IMR-90 (cell line): ENCODE data around the gene SMOC1. TPM values are rescaled to one million over a fixed set of nuclear protein-coding genes. Genes with fewer than 3 reads are reported as not detected.
A peak's percentile ranks its signal among the peaks of the same experiment; 100 is the strongest.

Source experiments
- ATAC-seq: fragments of 200-7000 bp; cut with Tn5 transposase; 2 replicates; pipeline ENCODE4 v1.9.1; 2020; ENCODE audit warnings: low read depth, mild to moderate bottlenecking, moderate library complexity
- BruUV-seq: library from RNA; stranded (reverse); fragments of 400-500 nt; replicated peaks from 2 replicates; lab custom pipeline; 2021; lab: Mats Ljungman, UMichigan
- CTCF ChIA-PET: fragments of 300-600 bp; formaldehyde crosslinking; extraction: SDS; loops from one replicate; lab custom pipeline; 2021; ENCODE audit warnings: antibody characterized with exemption; lab: Yijun Ruan, JAX
- POLR2A ChIA-PET: fragments of 300-600 bp; sonication (Branson Sonifier 250); formaldehyde crosslinking; loops from one replicate; lab custom pipeline; 2022; ENCODE audit warnings: antibody characterized with exemption; ENCODE audit not compliant: unreplicated experiment; lab: Charles Lee
- DNase-seq: peaks from one replicate; pipeline ENCODE4 v3.0.0; 2013
- H2AFZ ChIP-seq: replicated peaks from 2 replicates; pipeline ENCODE3; 2013; ENCODE audit warnings: low read length, mild to moderate bottlenecking; ENCODE audit not compliant: poor library complexity
- H2AK5ac ChIP-seq: 2 replicates; pipeline ENCODE4 v1.6.1; 2013; ENCODE audit warnings: low read depth, low read length, inconsistent platforms
- H2AK9ac ChIP-seq: replicated peaks from 2 replicates; pipeline ENCODE3; 2013; ENCODE audit warnings: mild to moderate bottlenecking, low read depth, low read length, moderate library complexity; ENCODE audit not compliant: poor library complexity
- H2BK120ac ChIP-seq: 2 replicates; pipeline ENCODE4 v1.6.1; 2013; ENCODE audit warnings: low read depth, low read length, inconsistent platforms
- H2BK15ac ChIP-seq: 3 replicates; pipeline ENCODE4 v1.6.1; 2013; ENCODE audit warnings: low read depth, low read length, inconsistent platforms
- H2BK20ac ChIP-seq: 2 replicates; pipeline ENCODE4 v1.6.1; 2013; ENCODE audit warnings: low read depth, mild to moderate bottlenecking, inconsistent platforms, low read length, moderate library complexity
- H2BK5ac ChIP-seq: 2 replicates; pipeline ENCODE4 v1.6.1; 2013; ENCODE audit warnings: mild to moderate bottlenecking, low read depth, low read length, inconsistent platforms; ENCODE audit not compliant: poor library complexity, severe bottlenecking
- H3K14ac ChIP-seq: replicated peaks from 2 replicates; pipeline ENCODE4 v1.6.1; 2013; ENCODE audit warnings: low read depth, low read length, inconsistent platforms
- H3K18ac ChIP-seq: 2 replicates; pipeline ENCODE4 v1.6.1; 2013; ENCODE audit warnings: low read depth, low read length, control low read depth
- H3K23ac ChIP-seq: 2 replicates; pipeline ENCODE4 v1.6.1; 2013; ENCODE audit warnings: low read depth, low read length, inconsistent platforms
- H3K27ac ChIP-seq: 2 replicates; pipeline ENCODE4 v1.5.1; 2013; ENCODE audit warnings: mild to moderate bottlenecking, control low read depth, low read length; ENCODE audit not compliant: insufficient read depth
- H3K27me3 ChIP-seq: 2 replicates; pipeline ENCODE4 v1.6.1; 2013; ENCODE audit warnings: low read length; ENCODE audit not compliant: control insufficient read depth, insufficient read depth
- H3K36me3 ChIP-seq: 2 replicates; pipeline ENCODE4 v1.6.1; 2013; ENCODE audit warnings: low read length, mixed read lengths; ENCODE audit not compliant: control insufficient read depth, insufficient read depth
- H3K4ac ChIP-seq: 2 replicates; pipeline ENCODE4 v1.6.1; 2013; ENCODE audit warnings: low read depth, low read length, inconsistent platforms
- H3K4me1 ChIP-seq: 2 replicates; pipeline ENCODE4 v1.6.1; 2013; ENCODE audit warnings: low read length, mixed read lengths; ENCODE audit not compliant: control insufficient read depth, insufficient read depth
- H3K4me2 ChIP-seq: 2 replicates; pipeline ENCODE4 v1.6.1; 2013; ENCODE audit warnings: low read depth, mild to moderate bottlenecking, control low read depth, low read length, moderate library complexity
- H3K4me3 ChIP-seq: 2 replicates; pipeline ENCODE4 v1.5.1; 2013; ENCODE audit warnings: low read depth, mild to moderate bottlenecking, control low read depth, low read length, moderate library complexity; ENCODE audit not compliant: insufficient read depth
- H3K56ac ChIP-seq: 2 replicates; pipeline ENCODE4 v1.6.1; 2013; ENCODE audit warnings: low read length, inconsistent platforms; ENCODE audit not compliant: insufficient read depth; ENCODE audit errors: extremely low read depth
- H3K79me1 ChIP-seq, 2 experiments: 2 replicates each; pipeline ENCODE4 v1.6.1; 2013; ENCODE audit warnings: low read length in 2 of 2, inconsistent platforms in 1 of 2, low read depth in 1 of 2
- H3K9ac ChIP-seq: 2 replicates; pipeline ENCODE4 v1.6.1; 2013; ENCODE audit warnings: low read depth, low read length, control low read depth
- H3K9me1 ChIP-seq: 2 replicates; pipeline ENCODE4 v1.6.1; 2013; ENCODE audit warnings: low read length, inconsistent platforms; ENCODE audit not compliant: insufficient read depth
- H3K9me3 ChIP-seq: 2 replicates; pipeline ENCODE4 v1.6.1; 2013; ENCODE audit warnings: low read length; ENCODE audit not compliant: control insufficient read depth, insufficient read depth
- H4K20me1 ChIP-seq: 2 replicates; pipeline ENCODE4 v1.6.1; 2013; ENCODE audit warnings: low read length, inconsistent platforms; ENCODE audit not compliant: insufficient read depth
- H4K5ac ChIP-seq: 2 replicates; pipeline ENCODE4 v1.6.1; 2013; ENCODE audit warnings: mild to moderate bottlenecking, low read depth, low read length, control low read depth
- H4K8ac ChIP-seq, 2 experiments: 2 replicates each; pipeline ENCODE4 v1.6.1; 2013; ENCODE audit warnings: low read depth in 2 of 2, low read length in 2 of 2, control low read depth in 1 of 2, inconsistent platforms in 1 of 2
- H4K91ac ChIP-seq: 2 replicates; pipeline ENCODE4 v1.6.1; 2013; ENCODE audit warnings: low read depth, low read length, inconsistent platforms; ENCODE audit not compliant: insufficient read depth
- BHLHE40 ChIP-seq: fragments of 150-350 bp; IDR thresholded peaks from 2 replicates; pipeline ENCODE4 v1.6.1; 2016; ENCODE audit warnings: mild to moderate bottlenecking, low read depth, low read length
- CEBPB ChIP-seq: IDR thresholded peaks from 2 replicates; pipeline ENCODE4 v1.6.1; 2012; ENCODE audit warnings: low read depth, low read length, improper control_type of control experiment
- CHD1 ChIP-seq: IDR thresholded peaks from 2 replicates; pipeline ENCODE4 v1.6.1; 2012; ENCODE audit warnings: low read depth, low read length, improper control_type of control experiment
- CTCF ChIP-seq: conservative IDR thresholded peaks from 2 replicates; pipeline ENCODE4 v1.5.1; 2012; ENCODE audit warnings: mild to moderate bottlenecking, low read depth, low read length, improper control_type of control experiment
- ELK1 ChIP-seq: fragments of 150-350 bp; IDR thresholded peaks from 2 replicates; pipeline ENCODE4 v1.6.1; 2016; ENCODE audit warnings: low read depth, mild to moderate bottlenecking, low read length, moderate library complexity, borderline replicate concordance
- FOS ChIP-seq: fragments of 150-350 bp; IDR thresholded peaks from 2 replicates; pipeline ENCODE4 v1.6.1; 2016; ENCODE audit warnings: low read depth, low read length
- MAFK ChIP-seq: IDR thresholded peaks from 2 replicates; pipeline ENCODE4 v1.6.1; 2012; ENCODE audit warnings: low read depth, low read length, improper control_type of control experiment
- MAZ ChIP-seq: IDR thresholded peaks from 2 replicates; pipeline ENCODE4 v1.6.1; 2012; ENCODE audit warnings: low read depth, mild to moderate bottlenecking, low read length, improper control_type of control experiment, moderate library complexity, borderline replicate concordance
- MXI1 ChIP-seq: IDR thresholded peaks from 2 replicates; pipeline ENCODE4 v1.6.1; 2012; ENCODE audit warnings: low read depth, mild to moderate bottlenecking, low read length, moderate library complexity, borderline replicate concordance
- NFE2L2 ChIP-seq: fragments of 150-350 bp; IDR thresholded peaks from 2 replicates; pipeline ENCODE4 v1.6.1; 2016; ENCODE audit warnings: low read depth, mild to moderate bottlenecking, low read length
- POLR2A ChIP-seq: IDR thresholded peaks from 2 replicates; pipeline ENCODE4 v1.6.1; 2012; ENCODE audit warnings: mild to moderate bottlenecking, low read depth, low read length
- RAD21 ChIP-seq: IDR thresholded peaks from 2 replicates; pipeline ENCODE4 v1.6.1; 2012; ENCODE audit warnings: low read length, improper control_type of control experiment
- RCOR1 ChIP-seq: IDR thresholded peaks from 2 replicates; pipeline ENCODE4 v1.6.1; 2012; ENCODE audit warnings: mild to moderate bottlenecking, low read length, improper control_type of control experiment; ENCODE audit not compliant: insufficient replicate concordance
- RFX5 ChIP-seq: IDR thresholded peaks from 2 replicates; pipeline ENCODE4 v1.8.0; 2012; ENCODE audit warnings: low read depth, mild to moderate bottlenecking, low read length, moderate library complexity
- SMC3 ChIP-seq: fragments of 150-350 bp; IDR thresholded peaks from 2 replicates; pipeline ENCODE4 v1.6.1; 2016; ENCODE audit warnings: low read depth, mild to moderate bottlenecking, antibody characterized with exemption, low read length, moderate library complexity
- USF2 ChIP-seq: fragments of 150-350 bp; IDR thresholded peaks from 2 replicates; pipeline ENCODE4 v1.6.1; 2017; ENCODE audit warnings: mild to moderate bottlenecking, antibody characterized with exemption, low read length, low read depth
- WGBS, 2 experiments: methylation state at CpG; one replicate each; pipeline versions ENCODE4 v1.1.5 to v1.1.7; 2013; ENCODE audit warnings: missing lambda C conversion rate in 2 of 2; ENCODE audit not compliant: insufficient read length in 1 of 2; ENCODE audit errors: extremely low coverage in 2 of 2; 5-methylcytosine and 5-hydroxymethylcytosine counted together
- dilution Hi-C: fragments of 300-500 bp; cut with HindIII; formaldehyde crosslinking; loops from one replicate; pipeline ENCODE4 v1.14.3; 2018; ENCODE audit warnings: low sequenced_read_pairs; ENCODE audit not compliant: unreplicated experiment
- in situ Hi-C: fragments of 300-500 bp; cut with MboI; formaldehyde crosslinking; loops from 3 replicates; pipeline ENCODE4 v1.14.3; 2019; ENCODE audit warnings: low sequenced_read_pairs, inconsistent platforms, mixed read lengths
- intact Hi-C: fragments of 100-400 bp; cut with micrococcal nuclease; formaldehyde crosslinking; loops from 2 replicates; pipeline ENCODE4 v1.10.0; 2022
- polyA plus RNA-seq, 3 experiments: library from polyadenylated mRNA; depleted of rRNA; stranded (reverse); fragments of >200 nt; gene quantifications; 2 replicates each; pipeline ENCODE4 v1.2.3, GENCODE V29; 2012; ENCODE audit warnings: low replicate concordance in 1 of 3
- total RNA-seq: library from RNA; depleted of rRNA; stranded (reverse); fragments of >200 nt; gene quantifications from 2 replicates; pipeline ENCODE4 v1.2.3, GENCODE V29; 2012

Gene SMOC1
- total and polyA plus RNA-seq, 2 of the 4 experiments (the other 2 are of a cell fraction): 0.90 to 4.1 TPM

- Histone ChIP-seq H4K20me1 (no peaks in the 10 kb centered on the region), H4K8ac (no peak overlapping the region), H3K9ac (no peak overlapping the region), H2BK120ac (no peak overlapping the region), H4K91ac (no peak overlapping the region), H3K4me2 (no peak overlapping the region), H3K9me1 (no peaks in the 10 kb centered on the region), H3K36me3 (no peaks in the 10 kb centered on the region), H3K27ac (no peak overlapping the region), H3K27me3 (peaks cover 3% of the 10 kb centered on the region; the same call in 1 of the 2 replicates), H3K18ac (no peak overlapping the region), H3K79me1 (0 out of 4 replicates have a peak, but pooled peaks cover 0 to 2% of the 10 kb centered on the region in 2 experiments), H3K4me3 (no peak overlapping the region), H3K23ac (no peak overlapping the region), H3K4me1 (peaks cover 4% of the 10 kb centered on the region), H2AK9ac (no peak overlapping the region), H4K5ac (no peak overlapping the region), H2BK5ac (no peak overlapping the region), H2BK15ac (0 out of 3 replicates have a peak overlapping the region, but pooled peaks have one; percentile 29), H3K4ac (no peak overlapping the region), H3K9me3 (no peaks in the 10 kb centered on the region), H2BK20ac (no peak overlapping the region), H2AK5ac (no peak overlapping the region; the same call in 1 of the 2 replicates), H3K14ac (no peak overlapping the region), H3K56ac (no peak overlapping the region), H2AFZ (no peak overlapping the region)
- intact Hi-C loops (loop anchor here (1.0 to 2.0 kb wide), 2 partner anchors 58 to 150 kb away; no protein-coding TSS in a partner anchor), dilution Hi-C loops (no loop called here), in situ Hi-C loops (no loop called here)
- DNase-seq (no peak), ATAC-seq (no peak)
- no peak for TF ChIP-seq USF2
- no peak for TF ChIP-seq NFE2L2
- TF ChIP-seq RCOR1: no peak
- no peak for TF ChIP-seq ELK1
- TF ChIP-seq FOS: no peak
- TF ChIP-seq MXI1: no peak
- no peak for TF ChIP-seq CEBPB
- no peak for TF ChIP-seq BHLHE40
- no peak for TF ChIP-seq CTCF
- TF ChIP-seq MAFK: no peak
- TF ChIP-seq CHD1: no peak
- no peak for TF ChIP-seq RAD21
- no peak for TF ChIP-seq RFX5
- no peak for TF ChIP-seq SMC3
- TF ChIP-seq MAZ: no peak
- TF ChIP-seq POLR2A: no peak
- WGBS, 2 experiments: 20% methylated on average over 1 of the region's 3 CpGs; no CpG with 5 or more reads in 1 of the 2 experiments
- ChIA-PET POLR2A (no interaction called here), CTCF (interaction anchor here (1.0 to 2.0 kb wide), 9 partner anchors 10 to 197 kb away, joined by 3 to 11 read pairs (median 5); no protein-coding TSS in a partner anchor)
- BruUV-seq: no TSS peak
These were observed 2.3 kb upstream of the SMOC1 start for GRCh38 chr14:69876848-69877306.
